ENCODE measurements around the gene STK32B.

The STK32B gene

GRCh38 chr4:5072948-5073347 lies 21.7 kb downstream of the STK32B start:
- no peak for DNase-seq

- DNase-seq = no peak
Measured at GRCh38 chr4:5078009-5078408, 26.7 kb downstream of the STK32B start.

GRCh38 chr4:5079581-5079980 lies 28.3 kb downstream of the STK32B start:
- no peak for DNase-seq

- no peak for DNase-seq
Measured at GRCh38 chr4:5081441-5081999, 30.2 kb downstream of the STK32B start.

- no peak for DNase-seq
Measured at GRCh38 chr4:5082376-5082775, 31.1 kb downstream of the STK32B start.

GRCh38 chr4:5084911-5085475 lies 33.7 kb downstream of the STK32B start:
- no peak for DNase-seq

- DNase-seq = no peak
Measured at GRCh38 chr4:5086535-5086934, 35.3 kb downstream of the STK32B start.

- DNase-seq = no peak
Measured at GRCh38 chr4:5096261-5096660, 45.0 kb downstream of the STK32B start.

- DNase-seq = no peak
Measured at GRCh38 chr4:5098176-5098575, 46.9 kb downstream of the STK32B start.

GRCh38 chr4:5100336-5100735 lies 49.1 kb downstream of the STK32B start:
- no peak for DNase-seq

- DNase-seq = no peak
Measured at GRCh38 chr4:5100986-5101385, 49.7 kb downstream of the STK32B start.

GRCh38 chr4:5101571-5101970 lies 50.3 kb downstream of the STK32B start:
- no peak for DNase-seq

GRCh38 chr4:5110901-5111300 lies 59.6 kb downstream of the STK32B start:
- no peak for DNase-seq

GRCh38 chr4:5112333-5113095 lies 61.2 kb downstream of the STK32B start:
- no peak for DNase-seq

GRCh38 chr4:5114950-5115349 lies 63.7 kb downstream of the STK32B start:
- no peak for DNase-seq

- DNase-seq = no peak
Measured at GRCh38 chr4:5118091-5118786, 67.0 kb downstream of the STK32B start.

GRCh38 chr4:5118994-5119835 lies 67.9 kb downstream of the STK32B start:
- DNase-seq = no peak

GRCh38 chr4:5120067-5120466 lies 68.8 kb downstream of the STK32B start:
- no peak for DNase-seq

GRCh38 chr4:5120468-5120867 lies 69.2 kb downstream of the STK32B start:
- DNase-seq = no peak

- DNase-seq = no peak
Measured at GRCh38 chr4:5122114-5122513, 70.8 kb downstream of the STK32B start.

GRCh38 chr4:5124876-5125275 lies 73.6 kb downstream of the STK32B start:
- no peak for DNase-seq

GRCh38 chr4:5125321-5125720 lies 74.0 kb downstream of the STK32B start:
- DNase-seq = no peak

- DNase-seq = no peak
Measured at GRCh38 chr4:5126231-5126630, 75.0 kb downstream of the STK32B start.

Measured in retina (tissue), 1 donor.